Upper lobe of right lung (tissue), 1 donor: ENCODE results near the gene KITLG. TPM values are rescaled to one million over a fixed set of nuclear protein-coding genes. Genes with fewer than 3 reads are reported as not detected.
A peak's percentile ranks its signal among the peaks of the same experiment; 100 is the strongest.

Experiments used
- ATAC-seq: fragments of 200-7000 bp; cut with Tn5 transposase; one replicate; pipeline ENCODE4 v1.9.1; 2020; ENCODE audit warnings: mild to moderate bottlenecking, moderate library complexity
- DNase-seq: peaks from one replicate; pipeline ENCODE4 v3.0.0-alpha.2; 2020
- H3K27ac ChIP-seq: fragments of 200-600 bp; one replicate; pipeline ENCODE4 v1.8.0; 2022
- H3K27me3 ChIP-seq: fragments of 200-600 bp; one replicate; pipeline ENCODE4 v1.8.0; 2022; ENCODE audit warnings: mild to moderate bottlenecking
- H3K36me3 ChIP-seq: fragments of 200-600 bp; one replicate; pipeline ENCODE4 v1.8.0; 2022
- H3K4me1 ChIP-seq: fragments of 200-600 bp; one replicate; pipeline ENCODE4 v1.8.0; 2022
- H3K4me3 ChIP-seq: fragments of 200-600 bp; one replicate; pipeline ENCODE4 v1.8.0; 2022; ENCODE audit warnings: mild to moderate bottlenecking
- H3K9me3 ChIP-seq: fragments of 200-600 bp; one replicate; pipeline ENCODE4 v1.8.0; 2022
- intact Hi-C: fragments of 100-400 bp; cut with DNase I; formaldehyde crosslinking; loops from one replicate; pipeline ENCODE4 v1.11.0; 2022
- total RNA-seq: library from RNA; stranded (reverse); fragmentation: NEBNext Ultra II Directional; extraction: Animal tissue kit (Norgen Biotek cat#: 25700); gene quantifications from one replicate; pipeline ENCODE4 v1.2.1, GENCODE V29; 2021
- TF ChIP-seq, protein P1 (sequence below): fragments of 200-600 bp; IDR thresholded peaks from one replicate; pipeline ENCODE4 v1.8.0; 2022; ENCODE audit warnings: antibody characterized with exemption
- donor health status: DM: no; HTN: yes; CAD: no; lungs with severe emphysema.

KITLG gene
- total RNA-seq, 1 donor from 2014 or later: 68.1 TPM

DNA sequence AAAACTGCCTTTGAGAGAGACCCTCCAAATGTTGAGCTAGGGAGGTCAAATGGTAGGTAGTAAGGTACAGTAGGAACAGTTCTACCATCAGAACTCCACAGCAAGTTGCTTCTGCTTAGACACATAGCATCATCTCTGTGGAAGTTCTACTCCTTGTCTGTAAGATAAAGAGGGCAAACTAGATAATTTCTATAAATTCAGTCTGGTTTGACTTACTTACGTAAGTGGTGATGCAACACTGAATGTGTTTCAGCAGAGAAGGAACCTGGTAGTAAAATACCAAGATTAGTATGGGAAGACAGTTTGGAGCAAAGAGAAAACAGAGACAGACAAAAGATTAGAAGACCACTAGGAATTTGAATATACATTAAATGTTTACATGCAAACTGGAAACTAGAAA is 42.0 kb downstream of the KITLG start:
- DNase-seq (no peak), ATAC-seq (no peak)
- intact Hi-C loops: no loop called here
- Histone ChIP-seq H3K4me3 (no peak overlapping the region), H3K36me3 (peaks cover 16% of the 10 kb centered on the region), H3K27ac (no peak overlapping the region), H3K9me3 (no peaks in the 10 kb centered on the region), H3K4me1 (no peaks in the 10 kb centered on the region), H3K27me3 (no peaks in the 10 kb centered on the region)
- TF ChIP-seq, protein P1, sequence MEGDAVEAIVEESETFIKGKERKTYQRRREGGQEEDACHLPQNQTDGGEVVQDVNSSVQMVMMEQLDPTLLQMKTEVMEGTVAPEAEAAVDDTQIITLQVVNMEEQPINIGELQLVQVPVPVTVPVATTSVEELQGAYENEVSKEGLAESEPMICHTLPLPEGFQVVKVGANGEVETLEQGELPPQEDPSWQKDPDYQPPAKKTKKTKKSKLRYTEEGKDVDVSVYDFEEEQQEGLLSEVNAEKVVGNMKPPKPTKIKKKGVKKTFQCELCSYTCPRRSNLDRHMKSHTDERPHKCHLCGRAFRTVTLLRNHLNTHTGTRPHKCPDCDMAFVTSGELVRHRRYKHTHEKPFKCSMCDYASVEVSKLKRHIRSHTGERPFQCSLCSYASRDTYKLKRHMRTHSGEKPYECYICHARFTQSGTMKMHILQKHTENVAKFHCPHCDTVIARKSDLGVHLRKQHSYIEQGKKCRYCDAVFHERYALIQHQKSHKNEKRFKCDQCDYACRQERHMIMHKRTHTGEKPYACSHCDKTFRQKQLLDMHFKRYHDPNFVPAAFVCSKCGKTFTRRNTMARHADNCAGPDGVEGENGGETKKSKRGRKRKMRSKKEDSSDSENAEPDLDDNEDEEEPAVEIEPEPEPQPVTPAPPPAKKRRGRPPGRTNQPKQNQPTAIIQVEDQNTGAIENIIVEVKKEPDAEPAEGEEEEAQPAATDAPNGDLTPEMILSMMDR: no peak

DNA sequence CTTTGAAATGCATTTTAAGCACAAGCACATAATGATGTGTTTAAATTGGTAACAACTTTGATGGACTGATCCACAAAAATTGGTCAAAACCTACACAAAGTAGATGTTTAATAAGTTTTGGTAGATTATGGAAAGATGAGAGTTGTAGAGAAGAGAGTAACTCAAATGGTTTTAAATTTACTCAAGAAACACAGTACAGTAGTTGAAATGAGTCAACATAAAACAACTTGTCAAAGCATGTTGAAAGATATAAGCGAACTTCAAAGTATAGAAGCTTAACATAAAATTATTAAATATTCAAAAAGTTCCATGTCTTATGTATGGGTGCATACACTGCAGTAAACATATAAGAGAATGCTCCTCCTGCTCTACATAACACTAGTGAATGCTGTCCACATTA is 49.4 kb downstream of the KITLG start:
- Histone ChIP-seq H3K27ac (no peak overlapping the region), H3K36me3 (peaks cover 8% of the 10 kb centered on the region), H3K9me3 (no peaks in the 10 kb centered on the region), H3K27me3 (no peaks in the 10 kb centered on the region), H3K4me1 (peaks cover 8% of the 10 kb centered on the region), H3K4me3 (no peak overlapping the region)
- DNase-seq (no peak), ATAC-seq (no peak)
- intact Hi-C loops: no loop called here
- TF ChIP-seq, protein P1: no peak

DNA sequence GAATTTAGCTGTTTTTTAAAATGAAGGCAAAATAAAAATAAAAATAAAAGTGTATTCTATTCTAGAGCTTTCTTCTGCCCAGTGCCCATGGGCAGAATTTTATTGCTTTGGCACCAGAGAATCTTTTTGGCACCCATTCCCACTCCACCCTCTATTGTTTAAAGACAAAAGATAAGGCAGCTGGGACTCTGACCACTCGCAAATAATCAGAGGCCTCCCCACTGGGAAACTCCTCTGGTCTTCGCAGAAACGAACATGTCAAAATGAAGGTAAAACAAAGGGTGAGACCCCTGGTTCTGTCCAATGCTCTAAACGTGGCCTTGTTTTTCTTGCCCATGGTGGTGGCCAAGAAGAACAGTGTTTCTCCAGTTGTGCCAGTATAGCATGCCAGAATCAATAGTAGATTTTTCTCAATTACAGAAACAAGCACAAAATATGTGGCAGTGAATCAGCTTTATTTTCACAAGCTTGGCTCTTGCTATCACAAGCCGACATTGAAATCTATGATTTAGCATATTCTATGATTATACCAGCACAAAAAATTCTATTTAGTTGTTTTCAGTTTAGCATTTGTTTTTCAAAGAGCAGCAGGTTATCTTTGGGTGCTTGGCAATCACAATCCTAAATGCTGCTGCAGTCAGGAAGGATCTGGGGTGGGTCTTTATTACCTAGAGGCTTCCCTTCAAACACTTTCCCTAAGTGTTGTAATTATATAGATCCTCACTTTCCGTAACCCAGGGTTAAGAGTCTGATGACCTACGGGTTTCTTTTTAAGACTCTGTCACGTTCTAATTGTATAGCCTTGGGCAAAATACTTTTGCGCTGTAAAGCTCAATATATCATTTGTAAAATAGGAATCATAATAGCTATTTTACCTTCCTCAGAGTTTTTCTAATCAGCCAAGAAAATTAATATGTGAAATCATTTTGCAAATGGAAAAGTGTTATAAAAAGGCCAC is 50.5 kb downstream of the KITLG start:
- Histone ChIP-seq H3K27me3 (no peaks in the 10 kb centered on the region), H3K4me1 (peaks cover 8% of the 10 kb centered on the region), H3K9me3 (no peaks in the 10 kb centered on the region), H3K4me3 (no peak overlapping the region), H3K36me3 (peaks cover 8% of the 10 kb centered on the region), H3K27ac (peak overlapping the region; percentile 40)
- intact Hi-C loops: no loop called here
- DNase-seq (no peak), ATAC-seq (no peak)
- TF ChIP-seq, protein P1: no peak

DNA sequence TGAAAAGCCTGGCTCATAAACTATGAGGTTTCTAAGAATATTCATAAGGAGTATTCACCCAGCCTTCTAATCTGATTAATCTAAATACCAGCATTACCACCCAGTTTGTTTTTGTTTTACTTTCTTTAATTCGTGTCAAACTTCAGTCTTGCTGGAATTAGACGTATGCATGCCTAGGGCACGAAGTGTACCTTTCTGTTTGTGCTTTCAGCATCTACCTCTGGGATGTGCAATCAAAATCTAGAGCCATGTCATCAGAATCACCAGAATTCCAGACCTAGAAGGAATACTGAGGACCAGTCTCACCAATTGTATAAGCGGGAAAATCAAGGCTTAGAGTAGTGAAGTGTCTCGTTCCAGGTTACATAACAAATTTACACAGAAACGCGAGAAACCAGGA is 57.3 kb downstream of the KITLG start:
- Histone ChIP-seq H3K9me3 (no peaks in the 10 kb centered on the region), H3K27ac (no peak overlapping the region), H3K27me3 (no peaks in the 10 kb centered on the region), H3K4me3 (no peak overlapping the region), H3K36me3 (peaks cover 8% of the 10 kb centered on the region), H3K4me1 (peaks cover 20% of the 10 kb centered on the region)
- intact Hi-C loops: no loop called here
- DNase-seq (no peak), ATAC-seq (no peak)
- TF ChIP-seq, protein P1: no peak

DNA sequence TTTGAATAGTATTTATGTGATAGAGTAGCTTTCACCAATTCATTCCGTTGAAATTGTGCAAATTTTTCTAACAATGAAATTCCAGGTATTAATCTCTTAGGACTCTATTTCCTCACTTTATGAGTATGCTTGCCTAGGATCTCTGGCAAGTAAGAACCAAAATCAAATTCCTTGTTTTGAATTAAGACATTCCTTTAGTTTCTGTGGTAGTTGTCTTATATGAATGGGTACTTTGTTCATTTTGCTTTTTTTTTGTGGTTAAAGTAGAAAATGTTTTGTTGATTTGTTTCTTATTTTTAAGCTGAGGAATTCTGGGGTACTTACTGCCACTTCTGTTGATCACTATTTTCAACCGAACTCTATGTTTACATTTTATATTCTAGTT is 59.8 kb downstream of the KITLG start:
- Histone ChIP-seq H3K9me3 (no peaks in the 10 kb centered on the region), H3K4me1 (peaks cover 20% of the 10 kb centered on the region), H3K36me3 (peaks cover 13% of the 10 kb centered on the region), H3K27me3 (no peaks in the 10 kb centered on the region), H3K4me3 (no peak overlapping the region), H3K27ac (no peak overlapping the region)
- ATAC-seq (no peak), DNase-seq (no peak)
- TF ChIP-seq, protein P1: no peak
- intact Hi-C loops: no loop called here
